A549 (cell line): ENCODE data around the gene ZC3H18. TPM values are rescaled to one million over a fixed set of nuclear protein-coding genes. Genes with fewer than 3 reads are reported as not detected.

Experiments used
- ATAC-seq, 2 experiments: fragments of 200-7000 bp in 1 of 2; fragments of >200 bp in 1 of 2; cut with Nextera tagmentation in 1 of 2; cut with Tn5 transposase in 1 of 2; 3 replicates each; pipeline versions ENCODE4 v1.8.0 to v1.9.1; 2018 to 2020; ENCODE audit warnings: mild to moderate bottlenecking in 1 of 2, moderate library complexity in 1 of 2
- CTCF ChIA-PET: fragments of 300-600 bp; sonication (Branson Sonifier 250); formaldehyde crosslinking; extraction: SDS; loops from one replicate; lab custom pipeline; 2021; ENCODE audit warnings: antibody characterized with exemption, inconsistent platforms; lab: Yijun Ruan, JAX
- POLR2A ChIA-PET: fragments of 350-600 bp; formaldehyde crosslinking; extraction: SDS; loops from one replicate; lab custom pipeline; 2021; ENCODE audit warnings: antibody characterized with exemption, inconsistent platforms; lab: Yijun Ruan, JAX
- DNase-seq, 2 experiments: peaks; one replicate each; pipeline versions ENCODE4 v3.0.0 to v3.0.0-alpha.2; 2011 to 2016; ENCODE audit warnings: low read depth in 1 of 2, low spot score in 1 of 2
- FAIRE-seq: peaks from 2 replicates; lab custom pipeline; 2011; peaks lifted over from hg19 to GRCh38; lab: Jason Lieb, UNC
- H3K27ac ChIP-seq, 2 experiments: fragments of >200 bp; sonication (Bioruptor Twin); formaldehyde crosslinking; 3 replicates each; pipeline ENCODE4 v1.5.1; 2016 to 2017
- H3K4me1 ChIP-seq: fragments of >200 bp; sonication (Bioruptor Twin); formaldehyde crosslinking; 3 replicates; pipeline ENCODE4 v1.6.1; 2016
- H3K4me2 ChIP-seq: fragments of >200 bp; sonication (Bioruptor Twin); formaldehyde crosslinking; 3 replicates; pipeline ENCODE4 v1.6.1; 2016
- H3K4me3 ChIP-seq: fragments of >200 bp; sonication (Bioruptor Twin); formaldehyde crosslinking; 3 replicates; pipeline ENCODE4 v1.5.1; 2016
- H3K9me3 ChIP-seq: fragments of >200 bp; sonication (Bioruptor Twin); formaldehyde crosslinking; 3 replicates; pipeline ENCODE4 v1.6.1; 2016
- BHLHE40 ChIP-seq: IDR thresholded peaks from 2 replicates; pipeline ENCODE4 v1.6.1; 2012; ENCODE audit warnings: low read depth, low read length, inconsistent platforms
- CEBPB ChIP-seq, 2 experiments: fragments of >200 bp in 1 of 2; sonication (Bioruptor Twin) in 1 of 2; formaldehyde crosslinking in 1 of 2; IDR thresholded peaks; 2 replicates each; pipeline ENCODE4 v1.6.1; 2012 to 2016
- CHD2 ChIP-seq: fragments of 150-350 bp; IDR thresholded peaks from 2 replicates; pipeline ENCODE4 v1.6.1; 2014; ENCODE audit warnings: low read length; ENCODE audit not compliant: partially characterized antibody
- EHF ChIP-seq: fragments of 250-450 bp; sonication (Bioruptor Pico); IDR thresholded peaks from 2 replicates; pipeline ENCODE4 v1.5.0; 2020; ENCODE audit warnings: mild to moderate bottlenecking
- EP300 ChIP-seq, 2 experiments: fragments of >200 bp; sonication (Bioruptor Twin); formaldehyde crosslinking; IDR thresholded peaks; 2 replicates in 1 of 2; 3 replicates in 1 of 2; pipeline ENCODE4 v1.6.1; 2016 to 2017
- FOSL2 ChIP-seq, 2 experiments: fragments of 450-650 bp in 1 of 2; fragments of >200 bp in 1 of 2; sonication (Bioruptor Twin) in 1 of 2; formaldehyde crosslinking; IDR thresholded peaks; 2 replicates each; pipeline versions ENCODE4 v1.5.0 to v1.6.1; 2016 to 2020; ENCODE audit warnings: mild to moderate bottlenecking in 1 of 2, moderate library complexity in 1 of 2
- FOXS1 ChIP-seq: fragments of 250-450 bp; sonication (Bioruptor Pico); IDR thresholded peaks from 2 replicates; pipeline ENCODE4 v1.5.0; 2020; ENCODE audit warnings: mild to moderate bottlenecking, moderate library complexity
- HOXB13 ChIP-seq: fragments of 250-450 bp; sonication (Bioruptor Pico); IDR thresholded peaks from 2 replicates; pipeline ENCODE4 v1.5.0; 2020; ENCODE audit warnings: low read depth, mild to moderate bottlenecking, moderate library complexity
- JUN ChIP-seq, 2 experiments: fragments of >200 bp; sonication (Bioruptor Twin); formaldehyde crosslinking; IDR thresholded peaks; 2 replicates in 1 of 2; 3 replicates in 1 of 2; pipeline ENCODE4 v1.6.1; 2016 to 2017
- JUNB ChIP-seq: fragments of >200 bp; sonication (Bioruptor Twin); formaldehyde crosslinking; IDR thresholded peaks from 2 replicates; pipeline ENCODE4 v1.6.1; 2016
- KDM1A ChIP-seq: fragments of 200-600 bp; sonication (generic); IDR thresholded peaks from 2 replicates; pipeline ENCODE4 v1.6.1; 2016; ENCODE audit warnings: low read depth, mild to moderate bottlenecking
- MAFK ChIP-seq: fragments of 450-650 bp; IDR thresholded peaks from 2 replicates; pipeline ENCODE4 v1.6.1; 2014; ENCODE audit not compliant: partially characterized antibody
- MAZ ChIP-seq: fragments of 150-350 bp; IDR thresholded peaks from 2 replicates; pipeline ENCODE4 v1.6.1; 2014; ENCODE audit warnings: antibody characterized with exemption, low read depth, low read length, borderline replicate concordance
- MYC ChIP-seq: IDR thresholded peaks from 2 replicates; pipeline ENCODE4 v1.6.1; 2012; ENCODE audit warnings: mild to moderate bottlenecking, inconsistent platforms, low read length, improper control_type of control experiment, borderline replicate concordance
- NFE2L2 ChIP-seq: fragments of 150-350 bp; conservative IDR thresholded peaks from 2 replicates; pipeline ENCODE4 v1.6.1; 2014; ENCODE audit warnings: low read length
- NPAS2 ChIP-seq: fragments of 250-450 bp; sonication (Bioruptor Pico); IDR thresholded peaks from 2 replicates; pipeline ENCODE4 v1.8.0; 2022; ENCODE audit warnings: mild to moderate bottlenecking, moderate library complexity, borderline replicate concordance
- NR3C1 ChIP-seq: fragments of >200 bp; sonication (Bioruptor Twin); formaldehyde crosslinking; IDR thresholded peaks from 3 replicates; pipeline ENCODE4 v1.6.1; 2017
- PHF8 ChIP-seq: fragments of 200-600 bp; sonication (generic); IDR thresholded peaks from 2 replicates; pipeline ENCODE4 v1.6.1; 2016; ENCODE audit warnings: low read depth, mild to moderate bottlenecking, antibody characterized with exemption, moderate library complexity, borderline replicate concordance
- RCOR1 ChIP-seq: fragments of 150-350 bp; IDR thresholded peaks from 2 replicates; pipeline ENCODE4 v1.6.1; 2014; ENCODE audit warnings: antibody characterized with exemption, low read length, low read depth
- RNF2 ChIP-seq: fragments of 200-600 bp; sonication (generic); IDR thresholded peaks from 2 replicates; pipeline ENCODE4 v1.6.1; 2016; ENCODE audit warnings: low read depth, mild to moderate bottlenecking, antibody characterized with exemption, moderate library complexity, borderline replicate concordance
- TFCP2L1 ChIP-seq: fragments of 250-450 bp; sonication (Bioruptor Pico); IDR thresholded peaks from 2 replicates; pipeline ENCODE4 v1.5.0; 2021; ENCODE audit warnings: mild to moderate bottlenecking
- TP53 ChIP-seq: fragments of 250-450 bp; sonication (Bioruptor Pico); IDR thresholded peaks from 2 replicates; pipeline ENCODE4 v1.5.0; 2021; ENCODE audit warnings: mild to moderate bottlenecking, moderate library complexity
- WGBS: methylation state at CpG from one replicate; pipeline ENCODE4 v1.1.6; 2017; ENCODE audit errors: missing lambda C conversion rate; 5-methylcytosine and 5-hydroxymethylcytosine counted together
- polyA plus RNA-seq, 4 experiments: library from polyadenylated mRNA; depleted of rRNA in 3 of 4; stranded (reverse); fragments of >200 nt; fragmentation: RNase III in 1 of 4; extraction: RNeasy Plus Mini Kit Qiagen cat#74134 plus additional on column Dnase treatment in 1 of 4; gene quantifications; 2 replicates in 3 of 4; 3 replicates in 1 of 4; pipeline ENCODE4 v1.2.3, GENCODE V29; 2011 to 2017
- TF ChIP-seq, protein P1 (sequence below): fragments of 150-350 bp; IDR thresholded peaks from 2 replicates; pipeline ENCODE4 v1.6.1; 2014; ENCODE audit warnings: low read depth, mild to moderate bottlenecking, low read length
- TF ChIP-seq, protein P2 (sequence below): fragments of >200 bp; sonication (Bioruptor Twin); formaldehyde crosslinking; IDR thresholded peaks from 2 replicates; pipeline ENCODE4 v1.6.1; 2016
- TF ChIP-seq, protein P3 (sequence below): fragments of >200 bp; sonication (Bioruptor Twin); formaldehyde crosslinking; IDR thresholded peaks from 3 replicates; pipeline ENCODE4 v1.6.1; 2016

The ZC3H18 gene
- polyA plus RNA-seq, 2 of the 4 experiments (the other 2 are of a cell fraction), result 21.1 to 48.2 TPM

DNA sequence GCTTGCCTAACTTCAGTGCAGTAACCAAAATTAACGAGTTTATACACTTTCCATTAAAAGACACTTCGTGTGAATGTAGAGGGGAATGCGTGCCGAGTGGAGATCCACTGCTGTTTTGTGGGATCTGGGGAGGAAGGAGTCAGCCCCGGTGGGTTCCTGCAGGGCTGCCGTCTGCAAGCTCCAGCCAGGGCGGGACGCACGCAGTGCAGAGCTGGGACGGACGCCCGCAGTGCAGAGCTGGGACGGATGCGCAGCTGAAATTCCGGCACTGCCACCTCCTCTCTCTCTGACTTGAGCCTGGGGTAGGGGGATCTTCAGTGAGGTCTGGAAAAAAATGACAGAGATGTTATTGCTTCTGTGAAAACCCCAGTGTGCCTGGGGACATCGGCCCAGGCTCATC is 16.5 kb upstream of the ZC3H18 start:
- H3K4me2 ChIP-seq, result no peak overlapping the region
- POLR2A ChIA-PET, result no interaction called here
- peaks cover 3% of the 10 kb centered on the region; the same call in 1 of the 3 replicates for H3K9me3 ChIP-seq
- DNase-seq (no peak), ATAC-seq (no peak), FAIRE-seq (no peak)
- TF ChIP-seq, protein P1, sequence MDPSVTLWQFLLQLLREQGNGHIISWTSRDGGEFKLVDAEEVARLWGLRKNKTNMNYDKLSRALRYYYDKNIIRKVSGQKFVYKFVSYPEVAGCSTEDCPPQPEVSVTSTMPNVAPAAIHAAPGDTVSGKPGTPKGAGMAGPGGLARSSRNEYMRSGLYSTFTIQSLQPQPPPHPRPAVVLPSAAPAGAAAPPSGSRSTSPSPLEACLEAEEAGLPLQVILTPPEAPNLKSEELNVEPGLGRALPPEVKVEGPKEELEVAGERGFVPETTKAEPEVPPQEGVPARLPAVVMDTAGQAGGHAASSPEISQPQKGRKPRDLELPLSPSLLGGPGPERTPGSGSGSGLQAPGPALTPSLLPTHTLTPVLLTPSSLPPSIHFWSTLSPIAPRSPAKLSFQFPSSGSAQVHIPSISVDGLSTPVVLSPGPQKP, result no peak
- TF ChIP-seq, protein P2, sequence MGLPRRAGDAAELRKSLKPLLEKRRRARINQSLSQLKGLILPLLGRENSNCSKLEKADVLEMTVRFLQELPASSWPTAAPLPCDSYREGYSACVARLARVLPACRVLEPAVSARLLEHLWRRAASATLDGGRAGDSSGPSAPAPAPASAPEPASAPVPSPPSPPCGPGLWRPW, result no peak
- TF ChIP-seq, protein P3, sequence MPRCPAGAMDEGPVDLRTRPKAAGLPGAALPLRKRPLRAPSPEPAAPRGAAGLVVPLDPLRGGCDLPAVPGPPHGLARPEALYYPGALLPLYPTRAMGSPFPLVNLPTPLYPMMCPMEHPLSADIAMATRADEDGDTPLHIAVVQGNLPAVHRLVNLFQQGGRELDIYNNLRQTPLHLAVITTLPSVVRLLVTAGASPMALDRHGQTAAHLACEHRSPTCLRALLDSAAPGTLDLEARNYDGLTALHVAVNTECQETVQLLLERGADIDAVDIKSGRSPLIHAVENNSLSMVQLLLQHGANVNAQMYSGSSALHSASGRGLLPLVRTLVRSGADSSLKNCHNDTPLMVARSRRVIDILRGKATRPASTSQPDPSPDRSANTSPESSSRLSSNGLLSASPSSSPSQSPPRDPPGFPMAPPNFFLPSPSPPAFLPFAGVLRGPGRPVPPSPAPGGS, result no peak
- no peak for TF ChIP-seq CHD2
- no peak for TF ChIP-seq EHF (CRISPR knock-in tag)
- no peak for TF ChIP-seq RCOR1
- TF ChIP-seq JUN (IDR thresholded peaks at IDR 0.05), result no peak
- no peak for TF ChIP-seq RNF2
- TF ChIP-seq FOSL2 (IDR thresholded peaks at IDR 0.05), result no peak
- no peak for TF ChIP-seq FOSL2 (CRISPR knock-in tag; IDR thresholded peaks at IDR 0.05)
- TF ChIP-seq NR3C1, result no peak
- TF ChIP-seq CEBPB (IDR thresholded peaks at IDR 0.05), result no peak
- TF ChIP-seq NFE2L2, result no peak
- TF ChIP-seq MYC, result no peak
- no peak for TF ChIP-seq MAFK
- CTCF ChIA-PET, result interaction anchor here (0.7 to 4.3 kb wide), 5 partner anchors 9 to 110 kb away, joined by 3 to 21 read pairs (median 4); no protein-coding TSS in a partner anchor
- H3K4me3 ChIP-seq, result no peak overlapping the region
- no peak overlapping the region for H3K27ac ChIP-seq
- H3K4me1 ChIP-seq, result 0 out of 3 replicates have a peak, but pooled peaks cover 2% of the 10 kb centered on the region
- WGBS, result 76% methylated on average over 16 of the region's 16 CpGs

DNA sequence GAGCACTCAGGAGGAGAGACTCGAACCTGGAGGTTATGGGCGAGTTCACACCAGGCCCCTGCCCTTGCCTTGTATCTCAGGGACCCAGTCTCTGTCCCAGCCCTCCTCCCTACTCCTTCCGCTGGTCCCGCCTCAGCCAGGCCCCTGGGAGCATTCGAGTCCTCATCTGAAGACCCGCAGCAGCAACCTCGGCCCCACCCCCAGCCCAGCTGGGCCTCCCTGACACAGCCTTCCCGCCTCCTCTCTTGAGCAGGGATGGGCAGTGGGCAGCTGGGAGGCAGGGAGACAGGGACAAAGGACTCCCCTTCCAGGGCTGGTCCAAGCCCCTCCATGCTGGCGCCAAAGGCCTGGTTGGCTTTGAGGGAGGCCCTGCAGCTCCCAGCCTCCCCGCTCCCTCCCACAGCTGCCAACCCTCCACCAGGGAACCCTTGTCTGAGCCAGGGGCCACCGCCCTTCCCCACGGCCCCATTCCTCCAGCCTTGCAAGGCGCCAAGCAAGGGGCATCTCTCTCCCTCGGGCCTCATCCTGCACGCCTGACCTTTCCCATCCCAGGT is 15.4 kb upstream of the ZC3H18 start:
- TF ChIP-seq JUN (IDR thresholded peaks at IDR 0.05), result no peak
- TF ChIP-seq BHLHE40, result no peak
- H3K27ac ChIP-seq, result no peak overlapping the region
- WGBS, result 62% methylated on average over 15 of the region's 15 CpGs
- peaks cover 4% of the 10 kb centered on the region; the same call in 1 of the 3 replicates for H3K4me1 ChIP-seq
- no peak for ATAC-seq
- H3K4me3 ChIP-seq, result no peak overlapping the region
- H3K4me2 ChIP-seq, result no peak overlapping the region
- FAIRE-seq, result no peak
- DNase-seq, result no peak
- POLR2A ChIA-PET, result no interaction called here
- H3K9me3 ChIP-seq, result peaks cover 3% of the 10 kb centered on the region; the same call in 1 of the 3 replicates
- CTCF ChIA-PET, result interaction anchor here (0.6 to 4.3 kb wide), 3 partner anchors 9 to 151 kb away, joined by 3 to 21 read pairs (median 3); no protein-coding TSS in a partner anchor

DNA sequence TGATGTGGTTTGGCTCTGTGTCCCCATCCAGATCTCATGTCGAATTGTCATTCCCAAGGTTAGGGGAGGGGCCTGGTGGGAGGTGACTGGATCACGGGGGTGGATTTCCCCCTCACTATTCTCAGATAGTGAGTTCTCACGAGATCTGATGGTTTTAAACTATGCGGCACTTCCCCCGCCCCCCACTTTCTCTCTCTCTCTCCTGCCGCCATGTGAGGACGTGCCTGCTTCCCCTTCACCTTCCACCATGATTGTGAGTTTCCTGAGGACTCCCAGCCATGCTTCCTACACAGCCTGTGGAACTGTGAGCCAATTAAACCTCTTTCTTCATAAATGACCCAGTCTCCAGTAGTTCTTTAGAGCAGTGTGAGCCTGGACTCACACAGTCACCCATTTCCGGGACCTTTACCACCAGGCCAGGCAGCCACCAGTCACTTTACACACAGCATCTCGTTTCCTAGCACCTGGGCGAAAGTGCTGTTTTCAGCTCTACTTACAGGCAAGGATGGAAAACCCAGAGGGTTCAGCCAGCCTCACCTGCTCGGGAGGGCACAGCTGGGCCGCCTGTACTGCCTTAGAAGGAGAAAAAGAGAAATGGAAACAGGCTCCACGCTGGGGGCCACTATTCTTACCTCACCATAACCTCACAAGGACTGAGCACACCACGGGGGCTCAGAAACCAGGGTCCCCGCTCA is 13.8 kb upstream of the ZC3H18 start:
- DNase-seq (no peak), ATAC-seq (no peak), FAIRE-seq (no peak)
- H3K4me1 ChIP-seq, result peaks cover 4% of the 10 kb centered on the region; the same call in 1 of the 3 replicates
- no peak overlapping the region for H3K4me3 ChIP-seq
- POLR2A ChIA-PET, result no interaction called here
- H3K4me2 ChIP-seq, result no peak overlapping the region
- H3K27ac ChIP-seq, result no peak overlapping the region
- WGBS, result 57% methylated on average over 15 of the region's 15 CpGs
- TF ChIP-seq JUNB (no peak), NR3C1 (no peak), NPAS2 (CRISPR knock-in tag) (no peak), PHF8 (no peak), TP53 (CRISPR knock-in tag) (no peak), JUN (IDR thresholded peaks at IDR 0.05) (no peak), FOXS1 (no peak), CHD2 (no peak), MYC (no peak), EP300 (IDR thresholded peaks at IDR 0.05) (no peak), TFCP2L1 (CRISPR knock-in tag) (no peak), KDM1A (no peak), HOXB13 (CRISPR knock-in tag) (no peak), MAZ (no peak)
- TF ChIP-seq, protein P3, result no peak
- CTCF ChIA-PET, result interaction anchor here (1.0 kb wide), 1 partner anchor 10 kb away, joined by 3 read pairs; no protein-coding TSS in a partner anchor
- peaks cover 3% of the 10 kb centered on the region; the same call in 1 of the 3 replicates for H3K9me3 ChIP-seq
